ENCODE measurements around the gene NELFE.
"Not testable (repeated sequence)": the region's sequence is repeated elsewhere in the genome, so short reads cannot be mapped to it uniquely, and the experiment has no call there.

DNA sequence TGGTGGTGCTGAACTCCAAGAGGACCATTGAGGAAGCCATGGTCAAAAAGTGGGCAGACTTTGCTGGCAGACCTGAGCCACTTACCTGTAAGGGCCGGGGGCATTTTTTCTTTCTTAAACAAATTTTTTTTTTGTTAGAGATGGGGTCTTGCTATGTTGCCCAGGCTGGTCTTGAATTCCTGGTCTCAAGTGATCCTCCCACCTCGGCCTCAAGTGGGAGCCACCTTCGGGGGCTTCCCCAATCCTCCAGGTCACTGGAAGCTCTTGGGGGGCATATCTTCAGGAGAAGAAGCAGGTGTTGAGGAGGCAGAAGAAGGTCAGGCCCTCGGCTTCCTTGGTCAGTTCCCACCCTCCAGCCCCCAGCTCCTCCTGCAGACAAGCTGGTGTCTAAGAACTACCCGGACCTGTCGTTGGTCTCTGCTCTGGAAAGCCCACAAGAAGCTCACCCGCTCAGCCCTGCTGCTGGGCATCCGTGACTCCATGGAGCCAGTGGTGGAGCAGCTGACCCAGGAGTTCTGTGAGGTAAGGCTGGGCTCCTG lies 47.3 kb upstream of the NELFE start:
- TF ChIP-seq, protein P1, sequence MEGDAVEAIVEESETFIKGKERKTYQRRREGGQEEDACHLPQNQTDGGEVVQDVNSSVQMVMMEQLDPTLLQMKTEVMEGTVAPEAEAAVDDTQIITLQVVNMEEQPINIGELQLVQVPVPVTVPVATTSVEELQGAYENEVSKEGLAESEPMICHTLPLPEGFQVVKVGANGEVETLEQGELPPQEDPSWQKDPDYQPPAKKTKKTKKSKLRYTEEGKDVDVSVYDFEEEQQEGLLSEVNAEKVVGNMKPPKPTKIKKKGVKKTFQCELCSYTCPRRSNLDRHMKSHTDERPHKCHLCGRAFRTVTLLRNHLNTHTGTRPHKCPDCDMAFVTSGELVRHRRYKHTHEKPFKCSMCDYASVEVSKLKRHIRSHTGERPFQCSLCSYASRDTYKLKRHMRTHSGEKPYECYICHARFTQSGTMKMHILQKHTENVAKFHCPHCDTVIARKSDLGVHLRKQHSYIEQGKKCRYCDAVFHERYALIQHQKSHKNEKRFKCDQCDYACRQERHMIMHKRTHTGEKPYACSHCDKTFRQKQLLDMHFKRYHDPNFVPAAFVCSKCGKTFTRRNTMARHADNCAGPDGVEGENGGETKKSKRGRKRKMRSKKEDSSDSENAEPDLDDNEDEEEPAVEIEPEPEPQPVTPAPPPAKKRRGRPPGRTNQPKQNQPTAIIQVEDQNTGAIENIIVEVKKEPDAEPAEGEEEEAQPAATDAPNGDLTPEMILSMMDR (IDR thresholded peaks at IDR 0.05 in 2 of 3, conservative IDR thresholded peaks at IDR 0.05 in 1 of 3; ENCODE audit: borderline replicate concordance in 1 of 3, insufficient read depth in 1 of 3, low read depth in 2 of 3, low read length in 2 of 3), result not testable (repeated sequence)
- TF ChIP-seq RAD21 (IDR thresholded peaks at IDR 0.05; ENCODE audit: low read depth); ZNF274 (IDR thresholded peaks at IDR 0.05; ENCODE audit: low read depth, low read length); POLR2A (IDR thresholded peaks at IDR 0.05; ENCODE audit: borderline replicate concordance, extremely low read depth, insufficient read depth, insufficient read length): not testable (repeated sequence)
- TF ChIP-seq, protein P2, sequence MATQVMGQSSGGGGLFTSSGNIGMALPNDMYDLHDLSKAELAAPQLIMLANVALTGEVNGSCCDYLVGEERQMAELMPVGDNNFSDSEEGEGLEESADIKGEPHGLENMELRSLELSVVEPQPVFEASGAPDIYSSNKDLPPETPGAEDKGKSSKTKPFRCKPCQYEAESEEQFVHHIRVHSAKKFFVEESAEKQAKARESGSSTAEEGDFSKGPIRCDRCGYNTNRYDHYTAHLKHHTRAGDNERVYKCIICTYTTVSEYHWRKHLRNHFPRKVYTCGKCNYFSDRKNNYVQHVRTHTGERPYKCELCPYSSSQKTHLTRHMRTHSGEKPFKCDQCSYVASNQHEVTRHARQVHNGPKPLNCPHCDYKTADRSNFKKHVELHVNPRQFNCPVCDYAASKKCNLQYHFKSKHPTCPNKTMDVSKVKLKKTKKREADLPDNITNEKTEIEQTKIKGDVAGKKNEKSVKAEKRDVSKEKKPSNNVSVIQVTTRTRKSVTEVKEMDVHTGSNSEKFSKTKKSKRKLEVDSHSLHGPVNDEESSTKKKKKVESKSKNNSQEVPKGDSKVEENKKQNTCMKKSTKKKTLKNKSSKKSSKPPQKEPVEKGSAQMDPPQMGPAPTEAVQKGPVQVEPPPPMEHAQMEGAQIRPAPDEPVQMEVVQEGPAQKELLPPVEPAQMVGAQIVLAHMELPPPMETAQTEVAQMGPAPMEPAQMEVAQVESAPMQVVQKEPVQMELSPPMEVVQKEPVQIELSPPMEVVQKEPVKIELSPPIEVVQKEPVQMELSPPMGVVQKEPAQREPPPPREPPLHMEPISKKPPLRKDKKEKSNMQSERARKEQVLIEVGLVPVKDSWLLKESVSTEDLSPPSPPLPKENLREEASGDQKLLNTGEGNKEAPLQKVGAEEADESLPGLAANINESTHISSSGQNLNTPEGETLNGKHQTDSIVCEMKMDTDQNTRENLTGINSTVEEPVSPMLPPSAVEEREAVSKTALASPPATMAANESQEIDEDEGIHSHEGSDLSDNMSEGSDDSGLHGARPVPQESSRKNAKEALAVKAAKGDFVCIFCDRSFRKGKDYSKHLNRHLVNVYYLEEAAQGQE (IDR thresholded peaks at IDR 0.05; ENCODE audit: low read depth), result not testable (repeated sequence)
